ENCODE measurements around the gene MTPN. TPM values are rescaled to one million over a fixed set of nuclear protein-coding genes. Genes with fewer than 3 reads are reported as not detected.

The MTPN gene
- total RNA-seq, 1 donor from 2014 or later, result 173 TPM

- no peak overlapping the region for H2AFZ ChIP-seq (ENCODE audit: low read depth, low read length)
- no peak for TF ChIP-seq EZH2 (IDR thresholded peaks at IDR 0.05; ENCODE audit: insufficient read depth, low read length)
- no peak for TF ChIP-seq CTCF (IDR thresholded peaks at IDR 0.05; ENCODE audit: insufficient read depth, low read depth, low read length)
- H3K4me2 ChIP-seq (ENCODE audit: low read length), result no peak overlapping the region
- H4K20me1 ChIP-seq (ENCODE audit: insufficient read depth, low read length), result peaks cover 11% of the 10 kb centered on the region
- Mint-ChIP-seq H3K4me3 (ENCODE audit: unreplicated experiment) (no peak overlapping the region), H3K27me3 (ENCODE audit: low read depth, unreplicated experiment) (no peaks in the 10 kb centered on the region), H3K9me3 (ENCODE audit: unreplicated experiment) (no peaks in the 10 kb centered on the region), H3K4me1 (ENCODE audit: low read depth, unreplicated experiment) (peaks cover 37% of the 10 kb centered on the region), H3K36me3 (ENCODE audit: low read depth, unreplicated experiment) (peaks cover 7% of the 10 kb centered on the region), H3K27ac (ENCODE audit: unreplicated experiment) (no peak overlapping the region)
- DNase-seq (ENCODE audit: low read depth) (no peak), FAIRE-seq (no peak)
- H3K9ac ChIP-seq (ENCODE audit: low read length), result no peak overlapping the region
- H3K4me3 ChIP-seq (ENCODE audit: insufficient read depth, low read depth, low read length), result no peak overlapping the region
- H3K27me3 ChIP-seq (ENCODE audit: insufficient read depth, low read length), result no peaks in the 10 kb centered on the region
- no peaks in the 10 kb centered on the region for H3K9me3 ChIP-seq (ENCODE audit: insufficient read depth, low read depth, low read length)
- peaks cover 49% of the 10 kb centered on the region for H3K79me2 ChIP-seq (ENCODE audit: insufficient read depth, low read length)
- peaks cover 33% of the 10 kb centered on the region for H3K4me1 ChIP-seq (ENCODE audit: insufficient read depth, low read length)
- H3K36me3 ChIP-seq (ENCODE audit: insufficient read depth, low read length), result peaks cover 10% of the 10 kb centered on the region
- H3K27ac ChIP-seq (ENCODE audit: low read depth, low read length), result no peak overlapping the region
These were observed 49.0 kb downstream of the MTPN start for GRCh38 chr7:135928136-135928535.

- Histone ChIP-seq H3K27me3 (ENCODE audit: insufficient read depth, low read length) (no peaks in the 10 kb centered on the region), H3K4me3 (ENCODE audit: insufficient read depth, low read depth, low read length) (no peak overlapping the region), H3K27ac (ENCODE audit: low read depth, low read length) (peak overlapping the region; percentile 36), H3K79me2 (ENCODE audit: insufficient read depth, low read length) (peaks cover 29% of the 10 kb centered on the region), H3K4me1 (ENCODE audit: insufficient read depth, low read length) (peaks cover 22% of the 10 kb centered on the region), H3K9me3 (ENCODE audit: insufficient read depth, low read depth, low read length) (no peaks in the 10 kb centered on the region), H4K20me1 (ENCODE audit: insufficient read depth, low read length) (peaks cover under 1% of the 10 kb centered on the region), H3K9ac (ENCODE audit: low read length) (no peak overlapping the region), H3K36me3 (ENCODE audit: insufficient read depth, low read length) (peaks cover 10% of the 10 kb centered on the region), H3K4me2 (ENCODE audit: low read length) (no peak overlapping the region), H2AFZ (ENCODE audit: low read depth, low read length) (no peak overlapping the region)
- DNase-seq (ENCODE audit: low read depth) (no peak), FAIRE-seq (no peak)
- H3K4me3 Mint-ChIP-seq (ENCODE audit: unreplicated experiment), result no peak overlapping the region
- H3K27ac Mint-ChIP-seq (ENCODE audit: unreplicated experiment), result no peak overlapping the region
- peaks cover 23% of the 10 kb centered on the region for H3K4me1 Mint-ChIP-seq (ENCODE audit: low read depth, unreplicated experiment)
- TF ChIP-seq EZH2 (IDR thresholded peaks at IDR 0.05; ENCODE audit: insufficient read depth, low read length), result no peak
- no peak for TF ChIP-seq CTCF (IDR thresholded peaks at IDR 0.05; ENCODE audit: insufficient read depth, low read depth, low read length)
- no peaks in the 10 kb centered on the region for H3K9me3 Mint-ChIP-seq (ENCODE audit: unreplicated experiment)
- no peaks in the 10 kb centered on the region for H3K27me3 Mint-ChIP-seq (ENCODE audit: low read depth, unreplicated experiment)
- peaks cover 11% of the 10 kb centered on the region for H3K36me3 Mint-ChIP-seq (ENCODE audit: low read depth, unreplicated experiment)
These were observed 51.9 kb downstream of the MTPN start for GRCh38 chr7:135925210-135925609.

- H3K4me3 ChIP-seq (ENCODE audit: insufficient read depth, low read depth, low read length), result no peak overlapping the region
- Mint-ChIP-seq H3K27ac (ENCODE audit: unreplicated experiment) (peak overlapping the region; percentile 23), H3K4me1 (ENCODE audit: low read depth, unreplicated experiment) (peaks cover 15% of the 10 kb centered on the region), H3K9me3 (ENCODE audit: unreplicated experiment) (no peaks in the 10 kb centered on the region), H3K4me3 (ENCODE audit: unreplicated experiment) (no peak overlapping the region), H3K27me3 (ENCODE audit: low read depth, unreplicated experiment) (no peaks in the 10 kb centered on the region), H3K36me3 (ENCODE audit: low read depth, unreplicated experiment) (peaks cover 13% of the 10 kb centered on the region)
- peak overlapping the region; percentile 71 for H3K4me2 ChIP-seq (ENCODE audit: low read length)
- peak overlapping the region; percentile 64 for H3K9ac ChIP-seq (ENCODE audit: low read length)
- peaks cover 20% of the 10 kb centered on the region for H3K79me2 ChIP-seq (ENCODE audit: insufficient read depth, low read length)
- H2AFZ ChIP-seq (ENCODE audit: low read depth, low read length), result no peak overlapping the region
- no peaks in the 10 kb centered on the region for H3K27me3 ChIP-seq (ENCODE audit: insufficient read depth, low read length)
- no peak for FAIRE-seq
- peaks cover 22% of the 10 kb centered on the region for H3K4me1 ChIP-seq (ENCODE audit: insufficient read depth, low read length)
- H3K9me3 ChIP-seq (ENCODE audit: insufficient read depth, low read depth, low read length), result no peaks in the 10 kb centered on the region
- DNase-seq (ENCODE audit: low read depth), result no peak
- TF ChIP-seq EZH2 (IDR thresholded peaks at IDR 0.05; ENCODE audit: insufficient read depth, low read length), result no peak
- TF ChIP-seq CTCF (IDR thresholded peaks at IDR 0.05; ENCODE audit: insufficient read depth, low read depth, low read length), result no peak
- H4K20me1 ChIP-seq (ENCODE audit: insufficient read depth, low read length), result no peaks in the 10 kb centered on the region
- H3K27ac ChIP-seq (ENCODE audit: low read depth, low read length), result peak overlapping the region; percentile 81
- H3K36me3 ChIP-seq (ENCODE audit: insufficient read depth, low read length), result peaks cover 9% of the 10 kb centered on the region
These were observed 52.9 kb downstream of the MTPN start for GRCh38 chr7:135924302-135924701.
